NCI-H1930 (cell line): ENCODE data around the gene HINT1.
"Not testable (repeated sequence)": the region's sequence is repeated elsewhere in the genome, so short reads cannot be mapped to it uniquely, and the experiment has no call there.

ENCODE experiments used
- DNase-seq, 2 experiments: peaks; one replicate each; lab custom pipeline; 2025; lab: John Stamatoyannopoulos, UW

HINT1 gene

DNA sequence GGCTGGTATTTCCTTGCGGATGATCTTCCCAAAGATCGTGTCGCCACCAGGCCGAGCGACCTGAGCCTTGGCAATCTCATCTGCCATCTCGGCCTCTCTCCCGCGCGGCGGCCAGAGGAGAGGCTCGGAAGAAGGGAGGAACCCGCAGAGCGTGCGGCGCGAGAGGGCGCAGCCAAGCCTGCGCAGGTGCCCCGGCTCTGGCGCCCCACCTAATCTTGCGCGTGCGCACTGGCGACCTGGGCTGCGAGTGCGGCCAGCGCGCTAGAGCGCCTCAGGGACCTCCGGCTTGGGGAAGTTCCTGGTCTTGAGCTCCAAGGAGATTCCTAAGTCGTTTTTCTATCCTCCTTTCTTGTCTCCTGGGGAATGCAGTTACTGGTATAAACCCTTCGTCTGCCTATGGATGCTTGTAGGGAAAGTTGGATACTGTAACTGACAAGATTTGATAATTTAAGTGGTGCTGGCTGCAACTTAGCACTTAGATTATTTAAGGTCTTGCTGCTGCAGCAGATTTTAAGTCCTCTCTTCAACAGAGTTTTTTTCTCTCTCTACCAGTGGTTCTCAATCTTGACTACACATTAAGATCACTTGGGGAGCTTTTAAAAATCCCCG is at the start of gene HINT1:
HINT1 (minus strand) TSS at position 138 of the 609 bp plus-strand sequence; CDS start at position 87, 51 bp downstream.
- peak; percentile 70 to 83 for DNase-seq

DNA sequence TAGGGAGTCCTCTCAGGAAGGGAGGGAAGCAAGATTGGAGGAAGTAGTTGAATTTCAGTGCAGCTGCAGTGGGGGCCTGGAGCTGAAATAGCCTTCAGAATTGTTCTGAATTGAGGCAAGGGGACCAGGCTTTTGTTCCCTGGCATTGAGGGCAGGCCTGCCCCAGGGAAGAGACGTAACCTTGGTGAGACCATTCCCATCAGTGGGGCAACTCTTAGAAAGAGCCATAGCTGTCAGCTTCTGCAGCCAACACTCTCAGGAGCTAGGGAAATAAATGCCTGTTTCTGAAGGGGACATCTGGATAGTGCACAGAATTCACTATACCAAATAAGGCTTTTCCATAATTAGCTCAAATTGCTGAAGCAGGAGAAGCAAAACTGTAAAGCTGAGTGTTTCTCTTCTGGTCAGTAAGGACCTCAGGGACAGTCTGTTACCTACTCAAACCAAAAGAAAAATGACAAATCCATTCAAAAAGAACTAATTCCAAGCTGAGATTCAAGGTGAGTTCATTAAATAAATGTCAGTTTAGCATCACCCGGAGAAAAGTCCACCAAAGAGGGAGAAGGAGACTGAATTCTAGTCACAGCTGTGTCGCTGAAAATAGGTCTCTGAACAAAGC is 49.7 kb upstream of the HINT1 start:
- no peak for DNase-seq

DNA sequence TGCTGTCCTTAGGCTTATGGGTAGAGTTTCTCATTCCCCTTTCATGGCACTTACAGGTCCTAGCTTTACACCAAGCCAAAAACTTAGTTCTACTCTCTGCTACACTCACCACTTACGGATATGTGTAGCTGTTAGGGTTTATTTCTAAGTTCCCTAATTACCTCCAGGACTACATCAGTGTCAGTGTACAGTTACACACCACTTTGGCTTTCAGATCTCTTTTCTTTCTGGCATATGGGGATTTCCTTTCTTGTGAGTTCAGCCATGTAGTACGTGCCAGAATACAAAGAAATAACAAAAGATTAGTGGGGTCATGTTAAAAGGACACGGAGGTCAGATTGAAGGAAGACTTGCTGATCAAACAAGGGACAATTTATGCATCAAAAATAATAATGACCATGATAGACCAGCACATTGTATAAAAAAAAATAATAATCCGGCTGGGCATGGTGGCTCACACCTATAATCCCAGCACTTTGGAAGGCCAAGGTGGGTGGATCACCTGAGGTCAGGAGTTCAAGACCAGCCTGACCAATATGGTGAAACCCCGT is 47.5 kb upstream of the HINT1 start:
- no peak for DNase-seq

DNA sequence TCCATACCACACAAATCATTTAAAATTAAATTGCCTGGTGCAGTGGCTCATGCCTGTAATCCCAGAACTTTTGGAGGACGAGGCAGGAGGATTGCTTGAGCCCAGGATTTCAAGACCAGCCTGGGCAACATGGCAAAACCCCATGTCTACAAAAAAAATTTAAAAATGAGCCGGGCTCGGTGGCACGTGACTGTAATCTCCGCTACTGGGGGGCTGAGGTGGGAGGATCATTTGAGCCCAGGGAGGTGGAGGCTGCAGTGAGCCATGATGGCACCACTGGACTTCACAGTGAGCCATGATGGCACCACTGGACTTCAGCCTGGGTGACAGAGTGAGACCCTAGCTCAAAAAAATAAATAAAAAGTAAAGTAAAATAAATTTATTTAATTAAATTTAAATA is 46.6 kb upstream of the HINT1 start:
- DNase-seq: no peak

DNA sequence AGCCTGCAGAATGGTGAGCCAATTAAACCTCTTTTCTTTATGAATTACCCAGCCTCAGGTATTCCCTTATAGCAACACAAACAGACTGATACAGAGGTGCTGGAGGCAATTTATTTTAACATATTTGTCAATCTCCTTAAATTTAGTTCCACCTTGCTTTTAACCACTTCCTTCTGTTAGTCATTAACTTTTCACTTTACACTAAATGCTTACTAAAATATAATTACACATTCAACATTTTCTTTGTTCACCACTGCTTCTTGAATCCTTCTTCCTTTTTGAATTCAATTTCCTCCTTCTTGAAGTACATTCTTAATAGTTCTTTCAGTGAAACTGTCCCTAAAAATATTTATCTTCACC is 45.1 kb upstream of the HINT1 start:
- DNase-seq: no peak

DNA sequence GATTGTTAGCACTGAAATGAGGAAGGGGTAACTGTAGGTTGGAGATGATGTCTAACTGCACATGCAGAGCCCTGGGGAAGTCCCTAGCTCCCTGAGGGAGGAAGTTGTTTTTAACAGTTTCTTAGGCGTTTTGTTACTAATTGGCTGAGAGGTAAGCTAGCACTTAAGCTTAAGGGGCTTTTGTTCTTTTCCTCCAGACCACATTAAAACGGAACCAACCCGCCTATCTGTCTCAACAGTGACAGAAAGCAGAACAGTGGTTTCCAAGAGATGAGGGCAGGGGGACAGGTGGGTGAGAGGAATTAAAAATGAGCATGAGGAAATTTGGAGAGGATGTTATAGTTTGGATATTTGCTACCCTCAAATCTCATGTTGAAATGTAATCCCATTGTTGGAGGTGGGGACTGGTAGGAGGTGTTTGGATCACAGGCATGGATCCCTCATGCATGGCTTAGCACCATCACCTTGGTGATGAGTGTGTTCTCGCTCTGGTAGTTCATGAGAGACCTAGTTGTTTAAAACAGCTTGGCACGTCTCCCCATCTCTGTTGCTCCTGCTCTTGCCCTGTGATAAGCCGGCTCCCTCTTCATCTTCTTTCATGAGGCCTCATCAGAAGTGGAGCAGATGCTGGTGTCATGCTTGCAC is 44.6 kb upstream of the HINT1 start:
- no peak for DNase-seq

DNA sequence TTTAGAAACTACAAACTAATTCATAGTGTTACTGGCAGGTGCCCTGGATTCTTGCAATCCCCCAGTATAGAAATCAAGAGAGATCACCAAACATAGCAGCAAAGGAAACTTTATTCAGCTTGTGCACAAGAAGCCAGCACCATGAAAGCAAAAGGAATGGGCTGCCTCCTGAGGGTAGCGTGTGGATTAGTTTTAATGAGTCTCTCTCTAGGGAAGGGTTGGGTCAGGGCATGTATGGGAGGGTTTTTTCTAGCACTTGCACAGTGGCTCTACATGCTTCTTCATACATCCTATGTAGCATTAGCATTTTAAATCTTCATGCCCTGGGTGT is 44.1 kb upstream of the HINT1 start:
- no peak for DNase-seq

DNA sequence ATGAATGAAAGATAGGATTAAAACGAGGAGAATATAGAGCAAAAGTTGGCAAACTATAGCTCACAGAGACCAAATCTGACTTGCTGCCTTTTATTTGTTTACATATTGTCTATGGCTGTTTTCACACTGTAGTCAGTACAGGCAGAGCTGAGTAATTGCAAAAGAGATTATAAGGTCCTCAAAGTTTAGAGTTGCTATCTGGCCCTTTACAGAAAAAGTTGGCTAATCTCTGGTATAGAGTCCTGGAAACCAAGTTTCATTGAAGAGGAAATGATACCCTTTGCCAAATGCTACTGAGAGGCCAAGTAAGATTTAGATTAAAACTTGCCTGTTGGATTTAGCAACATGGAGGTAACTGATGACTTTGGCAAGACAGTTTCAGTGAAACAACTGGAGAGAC is 41.7 kb upstream of the HINT1 start:
- no peak for DNase-seq

DNA sequence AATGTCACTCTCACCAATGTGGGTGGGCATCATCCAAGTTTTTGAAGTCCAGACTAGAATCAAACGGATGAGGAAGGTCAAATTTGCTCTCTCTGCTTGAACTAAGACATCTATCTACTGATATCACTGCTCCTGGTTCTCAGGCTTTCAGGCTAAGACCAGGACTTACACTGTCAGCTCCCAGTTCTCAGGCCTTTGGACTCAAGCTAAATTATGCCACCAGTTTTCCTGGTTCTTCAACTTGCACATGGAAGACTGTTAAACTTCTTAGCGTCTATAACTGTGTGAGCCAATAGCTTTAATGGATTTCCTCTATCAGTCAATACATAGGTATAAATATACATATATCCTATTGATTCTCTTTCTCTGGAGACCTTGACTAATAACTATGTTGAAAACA is 41.0 kb upstream of the HINT1 start:
- no peak for DNase-seq

DNA sequence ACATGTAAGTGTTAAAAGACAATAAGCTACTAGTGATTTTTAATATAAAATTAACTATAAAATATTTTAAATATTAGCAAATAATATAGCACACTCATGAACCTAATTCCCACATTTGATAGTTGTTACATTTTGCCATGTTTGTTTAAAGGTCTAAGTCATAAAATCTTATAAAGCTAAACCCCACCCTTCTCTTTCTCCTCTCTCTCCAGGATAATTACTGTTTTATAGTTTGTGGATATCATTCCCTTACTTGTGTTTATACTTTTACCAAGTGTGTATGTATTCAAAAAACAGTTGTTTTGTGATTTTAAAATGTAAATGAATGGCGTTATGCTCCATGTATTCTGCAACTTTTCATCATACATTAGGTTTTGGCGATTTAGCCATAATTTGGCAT is 39.9 kb upstream of the HINT1 start:
- DNase-seq: no peak

DNA sequence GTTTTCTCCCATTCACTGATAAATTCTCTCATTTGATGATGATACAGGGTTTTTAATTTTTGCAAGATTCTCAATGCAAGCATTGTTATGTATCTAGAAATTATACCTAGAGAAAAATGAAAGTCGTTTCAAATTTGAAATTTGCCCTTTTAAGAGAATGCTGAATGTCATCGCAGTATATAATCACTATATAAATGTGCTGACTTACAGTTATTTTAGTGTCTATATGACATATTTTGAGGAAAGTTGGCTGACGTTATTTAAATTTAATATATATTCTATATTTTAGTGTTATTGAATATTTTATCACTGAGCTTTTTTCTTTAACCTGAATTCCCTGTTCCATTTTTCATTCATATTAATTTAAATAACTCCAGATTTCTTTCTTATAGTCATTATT is 35.5 kb upstream of the HINT1 start:
- no peak for DNase-seq

DNA sequence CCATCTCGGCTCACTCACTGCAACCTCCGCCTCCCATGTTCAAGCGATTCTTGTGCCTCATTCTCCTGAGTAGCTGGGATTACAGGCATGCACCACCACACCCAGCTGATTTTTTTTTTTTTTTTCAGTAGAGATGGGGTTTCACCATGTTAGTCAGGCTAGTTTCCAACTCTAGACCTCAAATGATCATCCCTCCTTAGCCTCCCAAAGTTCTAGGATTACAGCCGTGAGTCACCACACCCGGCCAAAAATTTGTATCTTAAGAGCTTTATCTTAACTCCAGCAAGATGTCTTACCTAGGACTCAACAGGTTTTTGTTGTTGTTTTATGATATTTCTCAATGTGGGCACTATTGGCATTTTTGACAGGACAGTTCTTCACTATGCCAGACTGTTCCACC is 33.6 kb upstream of the HINT1 start:
- DNase-seq: no peak

DNA sequence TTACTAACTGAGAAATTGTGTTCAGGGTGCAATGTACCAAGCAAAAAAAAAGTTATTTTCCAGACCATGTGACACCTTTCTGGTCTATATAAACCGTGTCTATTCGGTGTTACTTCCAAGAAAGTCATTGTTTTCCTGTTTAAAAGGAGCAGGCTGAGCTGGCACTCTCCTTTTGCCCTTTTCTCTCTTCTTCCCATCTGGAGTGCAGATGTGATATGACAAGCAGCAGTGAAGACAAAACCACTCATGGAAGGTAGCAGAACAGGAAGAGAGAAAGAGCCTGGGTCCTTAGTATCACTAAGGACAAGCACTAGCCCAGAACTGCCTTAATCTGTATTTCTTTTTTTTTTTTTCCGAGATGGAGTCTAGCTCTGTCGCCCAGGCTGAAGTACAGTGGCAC is 31.3 kb upstream of the HINT1 start:
- no peak for DNase-seq

DNA sequence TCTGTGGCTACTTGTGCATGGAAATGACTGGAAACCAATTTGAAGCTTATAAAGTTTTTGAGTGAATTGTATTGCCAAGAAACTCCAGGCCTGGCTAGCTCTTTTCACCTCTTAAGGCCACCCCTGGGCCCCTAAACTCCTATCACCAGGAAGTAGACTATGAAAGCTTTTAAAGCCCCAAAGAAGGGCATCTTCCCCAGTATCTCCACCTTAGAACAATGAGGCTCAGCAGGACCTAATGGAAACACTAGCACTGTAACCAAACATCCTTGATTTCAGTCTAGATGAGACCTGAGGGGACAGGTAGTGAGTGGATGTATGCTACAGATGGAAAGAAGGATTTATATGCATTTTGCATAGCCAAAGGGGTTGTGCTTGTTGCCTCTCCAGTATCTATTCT is 30.6 kb upstream of the HINT1 start:
- no peak for DNase-seq

DNA sequence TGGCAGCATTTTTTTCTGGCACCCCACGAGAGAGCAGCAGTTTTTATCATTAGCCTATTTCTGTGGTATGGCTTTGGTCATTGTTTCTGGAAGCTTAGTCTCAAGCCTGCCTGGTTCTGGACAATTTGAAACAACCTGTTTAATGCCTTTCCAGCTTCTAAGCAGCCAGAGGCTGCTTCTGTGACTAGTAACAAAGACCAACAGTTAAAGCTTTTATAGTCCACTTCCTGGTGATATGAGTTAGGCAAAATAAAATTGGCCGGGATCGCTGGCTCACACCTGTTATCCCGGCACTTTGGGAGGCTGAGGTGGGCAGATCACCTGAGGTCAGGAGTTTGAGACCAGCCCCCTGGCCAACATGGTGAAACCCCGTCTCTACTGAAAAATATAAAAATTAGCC is 29.7 kb upstream of the HINT1 start:
- no peak for DNase-seq

DNA sequence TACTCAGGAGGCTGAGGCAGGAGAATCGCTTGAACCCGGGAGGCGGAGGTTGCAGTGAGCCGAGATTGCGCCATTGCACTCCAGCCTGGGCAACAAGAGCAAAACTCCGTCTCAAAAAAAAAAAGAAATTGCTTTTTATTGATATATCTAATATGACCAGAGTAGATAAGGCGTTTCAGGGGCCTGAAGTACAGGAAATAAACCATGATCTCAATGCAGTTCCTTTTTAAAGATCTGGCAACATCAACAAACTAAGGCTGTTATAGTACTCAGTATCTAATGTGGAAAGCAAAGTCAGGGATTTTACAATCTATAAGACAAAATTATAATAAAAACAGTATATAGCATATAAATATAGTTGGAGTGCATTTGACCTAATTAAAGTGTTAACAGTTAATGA is 28.8 kb upstream of the HINT1 start:
- DNase-seq: not testable (repeated sequence)

DNA sequence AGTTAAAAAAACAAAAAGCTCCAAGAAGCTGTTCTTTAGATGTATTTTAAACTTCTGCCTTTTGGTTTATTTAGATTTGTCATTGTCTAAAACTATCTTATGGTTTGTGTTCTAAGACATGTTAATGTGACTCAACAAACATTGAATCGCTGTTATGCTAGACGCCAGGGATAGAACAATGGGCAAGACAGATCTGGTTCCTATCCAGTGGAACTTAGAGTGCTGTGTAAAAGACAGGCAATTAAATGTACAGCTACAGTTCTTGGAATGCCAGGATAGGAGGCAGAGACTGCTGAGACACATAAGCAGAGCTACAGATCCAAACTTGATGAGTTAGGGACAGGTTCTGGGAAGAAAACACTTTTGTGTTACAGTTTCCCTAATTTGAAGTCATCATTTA is 28.1 kb upstream of the HINT1 start:
- DNase-seq: no peak

DNA sequence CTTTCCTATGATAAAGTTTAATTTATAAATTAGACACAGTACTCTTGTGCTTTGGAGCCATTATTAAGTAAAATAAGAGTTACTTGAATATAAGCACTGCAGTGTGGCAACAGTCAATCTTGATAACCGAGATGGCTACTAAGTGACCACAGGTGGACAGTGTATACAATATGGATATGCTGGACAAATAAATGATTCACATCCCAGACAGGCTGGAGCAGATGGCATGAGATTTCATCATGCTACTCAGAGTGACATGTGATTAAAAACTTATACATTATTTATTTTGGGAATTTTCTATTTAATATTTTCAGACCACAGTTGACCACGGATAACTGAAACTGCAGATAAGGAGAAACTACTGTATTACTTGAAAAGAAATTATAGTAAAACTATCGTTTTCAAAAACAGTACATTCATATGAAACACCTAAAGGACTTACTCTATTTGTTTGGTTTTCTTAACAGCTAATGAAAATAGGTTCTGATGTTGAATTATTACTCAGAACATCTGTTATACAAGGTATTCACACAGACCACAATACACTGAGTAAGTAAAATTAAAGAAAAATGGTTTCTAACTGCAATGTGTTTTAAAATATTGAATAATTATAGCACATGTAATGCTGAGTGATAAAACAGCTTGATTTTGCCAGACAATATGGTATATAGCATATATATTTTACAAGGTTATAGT is 21.7 kb upstream of the HINT1 start:
- DNase-seq: peak in 1 of 2 experiments; percentile 23

DNA sequence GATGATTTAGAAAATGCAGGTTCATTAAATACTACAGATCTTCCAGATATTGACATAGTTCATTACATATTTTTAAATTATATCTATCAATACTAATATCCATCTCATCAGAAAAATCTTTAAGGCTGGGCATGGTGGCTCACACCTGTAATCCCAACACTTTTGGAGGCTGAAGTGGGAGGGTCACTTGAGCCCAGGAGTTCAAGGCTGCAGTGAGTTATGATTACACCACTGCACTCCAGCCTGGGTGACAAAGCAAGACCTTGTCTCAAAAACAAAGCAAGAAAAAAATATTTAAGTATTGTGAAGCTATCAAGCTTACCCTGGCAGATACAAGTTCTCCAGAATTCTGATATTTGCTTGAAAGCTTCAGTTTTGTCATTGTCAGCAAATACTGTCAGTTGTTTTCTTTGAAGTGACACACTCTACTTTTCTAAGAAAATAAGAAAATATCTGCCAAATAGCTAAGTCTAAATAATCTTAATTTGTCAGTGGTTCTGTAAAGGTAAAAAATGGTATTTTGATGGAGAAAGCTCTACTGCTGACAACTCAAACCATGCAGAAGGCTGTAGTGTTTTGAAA is 20.6 kb upstream of the HINT1 start:
- no peak for DNase-seq

DNA sequence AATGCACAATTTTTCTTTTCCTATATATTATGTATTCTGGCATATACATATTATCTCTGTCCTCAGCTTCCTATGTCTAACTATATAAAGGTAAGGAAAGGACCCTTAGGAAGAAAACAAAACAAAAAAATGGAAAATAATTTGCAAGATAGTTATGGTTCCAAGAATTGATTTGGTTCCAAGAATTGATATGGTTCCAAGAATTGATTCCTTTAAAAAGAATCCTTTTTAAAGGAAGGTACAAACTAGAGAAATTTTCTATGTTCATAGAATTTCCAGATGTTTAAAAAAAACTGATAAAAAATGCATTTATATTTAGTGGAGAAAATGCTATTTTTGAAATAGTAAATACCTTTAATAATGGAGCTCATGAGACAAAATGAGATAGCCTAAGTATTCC is 17.8 kb upstream of the HINT1 start:
- no peak for DNase-seq

DNA sequence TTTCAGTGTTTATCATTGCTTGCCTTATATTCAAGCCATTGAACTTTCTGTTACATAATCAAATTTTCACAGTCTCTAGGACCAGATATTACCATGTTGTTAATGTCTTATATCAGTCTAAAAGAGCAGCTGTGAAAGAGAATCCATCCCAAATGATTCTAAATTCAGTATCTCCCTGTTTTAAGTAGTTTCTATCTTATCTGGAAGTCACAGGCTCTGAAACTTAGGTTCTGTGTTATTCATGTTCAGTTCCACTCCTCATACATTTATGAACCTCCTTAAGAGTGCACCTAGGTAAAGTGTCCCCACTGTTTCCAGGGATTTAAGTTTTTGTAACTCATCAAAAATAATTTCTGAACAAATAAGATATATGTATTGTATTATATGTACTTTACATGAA is 15.4 kb upstream of the HINT1 start:
- DNase-seq: no peak

DNA sequence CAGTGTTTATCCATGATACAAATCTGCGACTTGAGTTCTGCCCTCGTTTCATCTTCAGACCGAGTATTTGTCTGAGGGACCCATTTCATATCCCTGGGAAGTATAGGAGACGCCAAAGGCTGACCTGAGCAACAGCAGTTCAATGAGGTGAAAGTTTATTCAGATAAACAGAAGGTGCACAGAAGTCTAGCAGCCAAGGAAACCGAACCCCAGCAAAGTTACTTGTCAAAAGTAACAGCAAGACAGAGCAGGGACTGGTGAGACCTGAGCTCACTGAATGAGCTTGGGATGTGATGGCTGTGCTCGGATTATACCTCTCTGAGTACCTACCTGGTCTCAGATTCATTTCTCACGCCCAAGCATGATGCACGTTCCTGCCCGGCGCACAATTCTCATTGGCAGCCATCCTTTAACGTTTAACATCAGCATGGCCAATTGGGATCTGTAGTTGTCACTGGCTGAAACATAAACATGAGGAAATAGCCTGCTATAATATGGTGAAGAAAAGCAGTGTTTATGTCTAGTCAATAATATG is 6.3 kb upstream of the HINT1 start:
- DNase-seq: no peak
